Transverse colon (tissue), 4 donors: Measurements from ENCODE around the gene CRKL. TPM values are rescaled to one million over a fixed set of nuclear protein-coding genes. Genes with fewer than 3 reads are reported as not detected.

Experiments
- DNase-seq: peaks from one replicate; pipeline ENCODE4 v3.0.0-alpha.2; 2019
- H3K27ac ChIP-seq, 4 donors: fragments of 200-600 bp; sonication (generic); 2 replicates each; pipeline ENCODE4 v1.5.1; 2016 to 2018; ENCODE audit warnings: inconsistent platforms in 4 of 4
- H3K27me3 ChIP-seq: fragments of 200-600 bp; sonication (generic); 2 replicates; pipeline ENCODE4 v1.5.1; 2017; ENCODE audit warnings: inconsistent platforms
- H3K36me3 ChIP-seq, 4 donors: fragments of 200-600 bp; sonication (generic); 2 replicates each; pipeline ENCODE4 v1.5.1; 2017 to 2019; ENCODE audit warnings: inconsistent platforms in 4 of 4
- H3K4me1 ChIP-seq, 4 donors: fragments of 200-600 bp; sonication (generic); 2 replicates each; pipeline ENCODE4 v1.5.1; 2017 to 2020; ENCODE audit warnings: inconsistent platforms in 4 of 4
- H3K4me3 ChIP-seq, 4 donors: fragments of 200-600 bp; sonication (generic); 1 replicate in 1 of 4; 2 replicates in 3 of 4; pipeline versions ENCODE4 v1.5.1 to v1.6.1; 2017 to 2019; ENCODE audit warnings: inconsistent platforms in 4 of 4
- H3K9me3 ChIP-seq, 2 donors: fragments of 200-600 bp; sonication (generic); 2 replicates each; pipeline ENCODE4 v1.5.1; 2017 to 2019; ENCODE audit warnings: inconsistent platforms in 2 of 2
- EP300 ChIP-seq: sonication (generic); formaldehyde crosslinking; IDR thresholded peaks from one replicate; pipeline ENCODE4 v1.6.1; 2017; ENCODE audit warnings: antibody characterized with exemption, low read depth
- POLR2A ChIP-seq: fragments of 450-650 bp; IDR thresholded peaks from one replicate; pipeline ENCODE4 v1.6.1; 2016; ENCODE audit warnings: antibody characterized with exemption, mild to moderate bottlenecking, moderate library complexity
- POLR2AphosphoS5 ChIP-seq, 3 donors: sonication (generic); formaldehyde crosslinking; IDR thresholded peaks; one replicate each; pipeline ENCODE4 v1.6.1; 2016; ENCODE audit warnings: antibody characterized with exemption in 3 of 3
- WGBS, 2 donors: methylation state at CpG; one replicate each; pipeline ENCODE4 v1.1.5; 2018; ENCODE audit warnings: low coverage in 1 of 2; 5-methylcytosine and 5-hydroxymethylcytosine counted together
- in situ Hi-C, 4 donors: fragments of 200-750 bp; cut with MboI; loops; one replicate each; pipeline versions ENCODE4 v1.15.0 to v1.15.1; 2017; ENCODE audit warnings: low sequenced_read_pairs in 3 of 4, low pct_ligation_motif_present in 1 of 4, low pct_unique_long_range_greater_than_20kb in 1 of 4
- intact Hi-C: fragments of 100-400 bp; cut with DNase I; formaldehyde crosslinking; loops from one replicate; pipeline ENCODE4 v1.15.1; 2023; ENCODE audit warnings: low total_unique reads
- total RNA-seq, 4 donors: library from RNA; depleted of rRNA; stranded (reverse); fragments of >200 nt; gene quantifications; one replicate each; pipeline ENCODE4 v1.1.0, GENCODE V29; 2016
- TF ChIP-seq, protein P1 (sequence below), 5 experiments: fragments of 200-600 bp in 3 of 5; fragments of 450-650 bp in 2 of 5; sonication (generic) in 3 of 5; IDR thresholded peaks; 1 replicate in 2 of 5; 2 replicates in 3 of 5; pipeline ENCODE4 v1.5.1; 2016 to 2017; ENCODE audit warnings: antibody characterized with exemption in 5 of 5, inconsistent platforms in 3 of 5, mild to moderate bottlenecking in 2 of 5, moderate library complexity in 1 of 5

CRKL gene, protein sequence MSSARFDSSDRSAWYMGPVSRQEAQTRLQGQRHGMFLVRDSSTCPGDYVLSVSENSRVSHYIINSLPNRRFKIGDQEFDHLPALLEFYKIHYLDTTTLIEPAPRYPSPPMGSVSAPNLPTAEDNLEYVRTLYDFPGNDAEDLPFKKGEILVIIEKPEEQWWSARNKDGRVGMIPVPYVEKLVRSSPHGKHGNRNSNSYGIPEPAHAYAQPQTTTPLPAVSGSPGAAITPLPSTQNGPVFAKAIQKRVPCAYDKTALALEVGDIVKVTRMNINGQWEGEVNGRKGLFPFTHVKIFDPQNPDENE
- total RNA-seq = 10 to 100 TPM; 37.0 to 56.7 (median 48.6) TPM

DNA sequence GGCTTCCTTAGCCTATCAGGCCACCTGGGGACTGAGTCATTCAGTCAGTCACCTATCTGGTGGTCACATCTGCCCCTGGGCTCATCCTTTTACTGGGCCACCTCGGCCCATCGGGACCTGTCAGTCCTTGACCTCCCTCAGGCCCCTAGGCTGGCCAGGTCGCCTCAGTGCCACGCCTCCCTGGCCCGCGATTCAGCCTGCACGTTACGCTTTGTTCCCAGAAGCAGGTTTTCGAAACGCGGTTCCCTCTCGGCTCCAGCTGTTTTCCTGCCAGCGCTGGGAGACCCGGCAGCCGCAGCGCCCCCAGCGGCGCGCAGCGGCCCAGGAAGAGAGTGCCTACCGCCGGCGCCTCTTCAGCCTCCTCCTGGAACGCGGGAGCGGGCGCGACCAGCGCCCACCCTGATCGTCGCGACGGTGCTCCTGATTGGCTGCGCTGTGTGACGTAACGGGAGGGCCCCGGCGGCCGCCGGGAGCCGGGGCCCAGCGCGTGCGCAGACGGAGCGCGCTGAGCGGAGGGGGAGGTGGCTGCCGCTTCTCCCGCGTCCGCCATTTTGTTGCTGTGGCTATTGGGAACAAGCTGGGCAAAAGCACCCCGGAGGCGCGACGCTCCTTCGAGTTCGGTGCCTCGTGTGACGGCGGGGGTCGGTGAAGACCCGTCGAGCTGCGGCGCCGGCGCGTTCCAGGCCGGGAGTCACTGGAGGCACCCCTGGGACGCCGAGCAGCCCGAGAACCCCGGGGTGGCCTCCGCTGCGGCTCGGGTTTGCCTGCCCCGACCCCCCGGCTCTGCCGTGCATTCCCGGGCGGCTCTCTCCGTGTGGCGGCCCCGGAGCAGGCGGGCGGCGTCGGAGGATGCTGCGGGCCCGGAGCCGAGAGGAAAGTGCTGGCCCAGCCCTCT lies at the start of gene CRKL:
Gene CRKL (plus strand): TSS at position 492 of the 895 bp plus-strand sequence. CDS start 528 bp downstream, outside the sequence.
- peaks cover 0 to 41% (median 33%) of the 10 kb centered on the region in 4 donors for H3K4me1 ChIP-seq
- H3K9me3 ChIP-seq = no peaks in the 10 kb centered on the region
- peak within 1 kb of the TSS; percentile 94 to 100 (median 96) for H3K27ac ChIP-seq
- H3K27me3 ChIP-seq = no peaks in the 10 kb centered on the region
- TF ChIP-seq POLR2AphosphoS5 (IDR thresholded peaks at IDR 0.05) (peak; percentile 97 to 99 (median 98)), EP300 (no peak), POLR2A (peak; percentile 90)
- TF ChIP-seq, protein P1, sequence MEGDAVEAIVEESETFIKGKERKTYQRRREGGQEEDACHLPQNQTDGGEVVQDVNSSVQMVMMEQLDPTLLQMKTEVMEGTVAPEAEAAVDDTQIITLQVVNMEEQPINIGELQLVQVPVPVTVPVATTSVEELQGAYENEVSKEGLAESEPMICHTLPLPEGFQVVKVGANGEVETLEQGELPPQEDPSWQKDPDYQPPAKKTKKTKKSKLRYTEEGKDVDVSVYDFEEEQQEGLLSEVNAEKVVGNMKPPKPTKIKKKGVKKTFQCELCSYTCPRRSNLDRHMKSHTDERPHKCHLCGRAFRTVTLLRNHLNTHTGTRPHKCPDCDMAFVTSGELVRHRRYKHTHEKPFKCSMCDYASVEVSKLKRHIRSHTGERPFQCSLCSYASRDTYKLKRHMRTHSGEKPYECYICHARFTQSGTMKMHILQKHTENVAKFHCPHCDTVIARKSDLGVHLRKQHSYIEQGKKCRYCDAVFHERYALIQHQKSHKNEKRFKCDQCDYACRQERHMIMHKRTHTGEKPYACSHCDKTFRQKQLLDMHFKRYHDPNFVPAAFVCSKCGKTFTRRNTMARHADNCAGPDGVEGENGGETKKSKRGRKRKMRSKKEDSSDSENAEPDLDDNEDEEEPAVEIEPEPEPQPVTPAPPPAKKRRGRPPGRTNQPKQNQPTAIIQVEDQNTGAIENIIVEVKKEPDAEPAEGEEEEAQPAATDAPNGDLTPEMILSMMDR (IDR thresholded peaks at IDR 0.05) = peak; percentile 82 to 97 (median 94)
- intact Hi-C loops = no loop called here
- WGBS, 2 donors = 1% methylated on average over 91 of the region's 92 CpGs; no CpG with 5 or more reads in 1 of the 2 donors
- in situ Hi-C loops = no loop called here
- DNase-seq = peak; percentile 98
- peak within 1 kb of the TSS; percentile 57 to 90 (median 78) for H3K4me3 ChIP-seq
- no peaks in the 10 kb centered on the region for H3K36me3 ChIP-seq

GRCh38 chr22:20868025-20868962 lies 48.9 kb upstream of the CRKL start:
- in situ Hi-C loops = no loop called here
- intact Hi-C loops = no loop called here
- H3K36me3 ChIP-seq = peaks cover 0 to 18% (median 3%) of the 10 kb centered on the region in 4 donors
- TF ChIP-seq EP300 = no peak
- TF ChIP-seq POLR2AphosphoS5 (IDR thresholded peaks at IDR 0.05) = no peak
- peak overlapping the region; percentile 81 to 88 (median 87) for H3K27ac ChIP-seq
- no peak for DNase-seq
- no peak overlapping the region for H3K4me3 ChIP-seq
- 68 to 74% methylated on average over 5 to 7 of the region's 7 CpGs for WGBS, 2 donors
- no peaks in the 10 kb centered on the region for H3K9me3 ChIP-seq
- no peaks in the 10 kb centered on the region for H3K27me3 ChIP-seq
- peaks cover 9 to 35% (median 29%) of the 10 kb centered on the region in 4 donors for H3K4me1 ChIP-seq

GRCh38 chr22:20869234-20869633 lies 48.0 kb upstream of the CRKL start:
- in situ Hi-C loops = no loop called here
- TF ChIP-seq POLR2A (no peak), EP300 (no peak), POLR2AphosphoS5 (IDR thresholded peaks at IDR 0.05) (no peak)
- TF ChIP-seq, protein P1 (IDR thresholded peaks at IDR 0.05) = no peak
- Histone ChIP-seq H3K27me3 (no peaks in the 10 kb centered on the region), H3K4me3 (no peak overlapping the region), H3K9me3 (no peaks in the 10 kb centered on the region), H3K27ac (peak overlapping the region in 1 of 4 donors; percentile 88), H3K36me3 (peaks cover 0 to 18% (median 3%) of the 10 kb centered on the region in 4 donors), H3K4me1 (peaks cover 9 to 35% (median 29%) of the 10 kb centered on the region in 4 donors)
- 100% methylated on average over 2 of the region's 2 CpGs for WGBS, 2 donors
- intact Hi-C loops = no loop called here
- no peak for DNase-seq

DNA sequence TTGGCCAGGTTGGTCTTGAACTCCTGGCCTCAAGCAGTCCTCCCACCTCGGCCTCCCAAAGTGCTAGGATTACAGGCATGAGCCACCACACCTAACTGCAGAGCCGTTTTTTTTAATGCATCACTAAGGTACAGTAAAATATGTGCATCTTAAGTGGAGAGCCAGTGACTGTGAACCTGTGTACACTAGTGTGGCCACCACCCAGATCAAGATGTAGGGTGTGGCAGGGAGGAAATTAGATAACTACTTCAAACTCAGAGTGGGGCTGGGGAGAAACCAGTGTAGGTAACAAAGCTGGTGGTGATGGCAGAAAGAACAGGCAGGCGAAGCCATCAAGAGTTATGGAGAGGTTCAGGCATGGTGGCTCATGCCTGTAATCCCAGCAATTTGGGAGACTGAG lies 44.0 kb upstream of the CRKL start:
- Histone ChIP-seq H3K36me3 (peaks cover 0 to 22% (median 3%) of the 10 kb centered on the region in 4 donors), H3K27ac (no peak overlapping the region), H3K4me1 (peaks cover 0 to 10% (median 3%) of the 10 kb centered on the region in 4 donors), H3K4me3 (no peak overlapping the region), H3K27me3 (no peaks in the 10 kb centered on the region), H3K9me3 (no peaks in the 10 kb centered on the region)
- TF ChIP-seq EP300 = no peak
- no peak for TF ChIP-seq POLR2AphosphoS5 (IDR thresholded peaks at IDR 0.05)
- 68 to 100% methylated on average over 1 to 3 of the region's 3 CpGs for WGBS, 2 donors
- intact Hi-C loops (no loop called here), in situ Hi-C loops (no loop called here)
- DNase-seq = no peak
